Measurements from ENCODE around the gene CRABP2.
A peak's percentile ranks its signal among the peaks of the same experiment; 100 is the strongest.

CRABP2 gene

GRCh38 chr1:156656806-156657740 lies 48.3 kb downstream of the CRABP2 start:
- DNase-seq (ENCODE audit: low read depth in 2 of 3, low spot score in 1 of 3): peak; percentile 50 to 75 (median 63)

GRCh38 chr1:156655904-156656516 lies 49.4 kb downstream of the CRABP2 start:
- no peak for DNase-seq (ENCODE audit: low read depth in 2 of 3, low spot score in 1 of 3)

GRCh38 chr1:156655151-156655903 lies 50.1 kb downstream of the CRABP2 start:
- DNase-seq (ENCODE audit: low read depth in 2 of 3, low spot score in 1 of 3): no peak

- DNase-seq (ENCODE audit: low read depth in 2 of 3, low spot score in 1 of 3): no peak
These were observed 50.7 kb downstream of the CRABP2 start for GRCh38 chr1:156654700-156655099.

- no peak for DNase-seq (ENCODE audit: low read depth in 2 of 3, low spot score in 1 of 3)
These were observed 52.4 kb downstream of the CRABP2 start for GRCh38 chr1:156652992-156653355.

- no peak for DNase-seq (ENCODE audit: low read depth in 2 of 3, low spot score in 1 of 3)
These were observed 53.0 kb downstream of the CRABP2 start for GRCh38 chr1:156652131-156652991.

Data from stimulated activated CD4-positive, alpha-beta T cell treated with anti-CD3 and anti-CD28 coated beads, Interleukin-12 subunit alpha, Interleukin-12 subunit beta, amount 100 ng/mL, for 48 hours (primary cell).